AML-193 (cell line): ENCODE results near the gene CHP2.
"Not testable (repeated sequence)": the region's sequence is repeated elsewhere in the genome, so short reads cannot be mapped to it uniquely, and the experiment has no call there.

Experiments
- DNase-seq, 2 experiments: peaks; one replicate each; lab custom pipeline; 2025; lab: John Stamatoyannopoulos, UW

The CHP2 gene

GRCh38 chr16:23745263-23745662, 9.6 kb upstream of the CHP2 start:
- DNase-seq = no peak

GRCh38 chr16:23748630-23749029, 6.2 kb upstream of the CHP2 start:
- no peak for DNase-seq

- not testable (repeated sequence) for DNase-seq
Measured at GRCh38 chr16:23751053-23751452, 3.8 kb upstream of the CHP2 start.

- DNase-seq = no peak
Measured at GRCh38 chr16:23753908-23754593, 775 bp upstream of the CHP2 start.

GRCh38 chr16:23755484-23755809, 621 bp downstream of the CHP2 start:
- no peak for DNase-seq

- DNase-seq = no peak
Measured at GRCh38 chr16:23757116-23757515, 2.3 kb downstream of the CHP2 start.

- no peak for DNase-seq
Measured at GRCh38 chr16:23757937-23758619, 3.3 kb downstream of the CHP2 start.

GRCh38 chr16:23765933-23766332, 11.1 kb downstream of the CHP2 start:
- no peak for DNase-seq

GRCh38 chr16:23768581-23768980, 13.8 kb downstream of the CHP2 start:
- no peak for DNase-seq

GRCh38 chr16:23771027-23771426, 16.2 kb downstream of the CHP2 start:
- DNase-seq = no peak

GRCh38 chr16:23771642-23772041, 16.8 kb downstream of the CHP2 start:
- no peak for DNase-seq

GRCh38 chr16:23773339-23773738, 18.5 kb downstream of the CHP2 start:
- DNase-seq = no peak

GRCh38 chr16:23781176-23781575, 26.4 kb downstream of the CHP2 start:
- DNase-seq = no peak

GRCh38 chr16:23784811-23785447, 30.1 kb downstream of the CHP2 start:
- peak in 1 of 2 experiments; percentile 5 for DNase-seq

GRCh38 chr16:23785842-23786241, 31.0 kb downstream of the CHP2 start:
- DNase-seq = no peak

- no peak for DNase-seq
Measured at GRCh38 chr16:23786964-23787561, 32.2 kb downstream of the CHP2 start.

GRCh38 chr16:23788685-23789084, 33.9 kb downstream of the CHP2 start:
- peak; percentile 86 to 91 for DNase-seq

GRCh38 chr16:23795378-23795777, 40.6 kb downstream of the CHP2 start:
- DNase-seq = no peak

GRCh38 chr16:23796941-23797340, 42.1 kb downstream of the CHP2 start:
- no peak for DNase-seq

- peak; percentile 53 to 59 for DNase-seq
Measured at GRCh38 chr16:23801378-23801777, 46.6 kb downstream of the CHP2 start.

- no peak for DNase-seq
Measured at GRCh38 chr16:23802776-23803175, 48.0 kb downstream of the CHP2 start.

- peak; percentile 56 to 77 for DNase-seq
Measured at GRCh38 chr16:23803591-23804123, 48.8 kb downstream of the CHP2 start.

- peak; percentile 80 to 90 for DNase-seq
Measured at GRCh38 chr16:23807028-23807427, 52.2 kb downstream of the CHP2 start.
